Right renal pelvis (tissue), 4 donors: ENCODE measurements around the gene TASL. TPM values are rescaled to one million over a fixed set of nuclear protein-coding genes. Genes with fewer than 3 reads are reported as not detected.
"Not testable (repeated sequence)": the region's sequence is repeated elsewhere in the genome, so short reads cannot be mapped to it uniquely, and the experiment has no call there.

Experiments
- DNase-seq, 4 donors: peaks; one replicate each; pipeline ENCODE4 v3.0.0-alpha.2; 2013; ENCODE audit warnings: low read depth in 4 of 4, low spot score in 3 of 4, missing footprints in 1 of 4
- polyA plus RNA-seq, 4 donors: library from polyadenylated mRNA; unstranded; fragments of 120-200 nt; gene quantifications; one replicate each; pipeline ENCODE4 v1.2.1, GENCODE V29; 2013; ENCODE audit not compliant: insufficient read length in 4 of 4

TASL gene
- polyA plus RNA-seq, 4 donors, result 0.36 to 0.71 (median 0.42) TPM

DNA sequence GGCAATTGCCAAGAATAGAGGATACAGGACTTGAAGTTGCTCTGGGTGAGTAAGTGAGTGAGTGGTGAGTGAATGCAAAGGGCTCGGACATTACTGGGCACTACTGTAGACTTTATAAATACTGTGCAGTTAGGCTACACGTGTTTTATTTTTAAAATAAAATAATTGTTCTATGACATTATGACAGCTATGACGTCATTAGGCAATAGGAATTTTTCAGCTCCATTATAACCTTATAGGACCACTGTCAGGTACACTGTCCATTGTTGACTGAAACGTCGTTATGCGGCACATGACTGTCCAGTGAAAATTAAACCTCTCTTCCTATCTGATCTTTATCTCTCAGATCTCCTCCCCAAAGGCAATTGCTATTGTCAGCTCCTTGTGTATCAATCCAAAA is 5.1 kb upstream of the TASL start:
- DNase-seq, result no peak

DNA sequence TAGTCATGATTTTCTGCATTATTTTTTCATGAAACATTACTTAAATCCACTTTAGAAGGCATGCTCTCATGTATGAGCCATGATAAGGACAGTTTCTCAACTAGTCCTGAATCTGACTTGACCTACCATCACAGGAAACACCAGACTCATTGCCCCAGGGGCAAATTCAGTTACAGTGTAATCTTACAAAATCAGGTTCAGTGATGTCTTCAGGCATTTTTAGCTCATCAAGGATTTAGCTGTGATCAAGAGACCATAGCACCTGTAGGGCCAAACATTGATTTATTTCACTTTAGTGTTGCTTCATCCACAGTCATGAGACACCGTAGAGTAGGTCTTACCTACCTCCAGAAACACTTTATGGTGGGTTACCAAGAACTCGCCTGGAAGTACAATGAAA is 3.1 kb upstream of the TASL start:
- no peak for DNase-seq

- no peak for DNase-seq
Observed at GRCh38 chrX:30576881-30577280, 685 bp downstream of the TASL start.

DNA sequence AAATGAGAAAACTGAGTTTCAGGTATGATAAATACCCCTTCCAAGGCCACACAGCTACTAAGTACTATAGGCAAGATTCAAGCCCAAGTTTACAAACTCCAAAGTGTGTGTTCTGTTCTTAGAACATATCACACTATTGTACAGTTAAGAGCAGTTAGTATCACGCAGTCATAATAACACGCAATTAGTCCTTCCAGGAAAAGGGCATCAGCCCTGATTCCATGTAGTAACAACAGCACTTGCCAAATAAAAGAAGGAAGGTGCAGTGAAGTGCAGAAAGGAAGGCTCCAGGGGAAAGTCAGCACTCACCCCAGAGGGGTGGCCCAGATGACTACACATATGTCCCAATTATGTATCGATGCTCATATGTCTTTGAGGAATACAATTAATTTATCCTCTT is 4.4 kb downstream of the TASL start:
- DNase-seq, result no peak

DNA sequence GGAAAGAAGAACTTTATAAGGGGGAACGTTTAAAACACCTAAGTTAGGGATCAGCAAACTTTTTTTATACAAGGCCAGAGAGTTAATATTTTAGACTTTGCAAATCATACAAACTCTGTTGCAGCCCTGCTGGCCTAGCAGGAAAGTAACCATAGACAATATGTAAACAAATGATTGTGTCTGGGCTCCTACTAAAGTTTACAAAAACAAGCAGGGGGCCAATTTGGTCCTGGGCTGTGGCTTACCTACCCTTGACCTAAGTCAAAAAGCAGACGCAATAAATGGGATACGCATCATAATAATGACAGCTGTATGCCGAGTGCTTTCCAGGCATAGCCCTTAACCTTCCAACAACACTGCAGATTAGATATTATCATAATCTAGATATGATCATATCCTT is 4.9 kb downstream of the TASL start:
- DNase-seq, result no peak

GRCh38 chrX:30572004-30572403 is 5.6 kb downstream of the TASL start:
- DNase-seq, result no peak

DNA sequence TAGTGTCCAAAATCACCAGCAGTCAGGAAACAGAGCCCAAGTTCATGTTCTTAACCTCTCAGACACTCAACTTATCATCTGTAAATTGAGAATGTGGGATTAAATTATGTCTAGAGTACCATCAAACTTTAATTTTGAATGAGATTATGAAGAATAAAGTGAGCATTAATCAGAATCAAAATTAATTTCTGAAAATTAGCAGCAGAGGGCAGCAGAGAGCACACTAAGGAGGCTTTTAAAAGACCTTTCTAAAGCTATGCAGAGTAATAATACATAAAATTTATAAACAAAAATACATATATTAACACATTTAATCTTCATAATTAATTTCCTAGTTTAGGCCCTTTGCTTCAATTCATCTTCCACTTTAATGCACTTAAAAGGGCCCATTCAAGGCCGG is 7.1 kb downstream of the TASL start:
- peak in 1 of 4 donors; percentile 3 for DNase-seq

- no peak for DNase-seq
Observed at GRCh38 chrX:30568136-30568535, 9.4 kb downstream of the TASL start.

GRCh38 chrX:30563070-30563469 is 14.5 kb downstream of the TASL start:
- not testable (repeated sequence) for DNase-seq

- no peak for DNase-seq
Observed at GRCh38 chrX:30561191-30561590, 16.4 kb downstream of the TASL start.

GRCh38 chrX:30538271-30538670 is 39.3 kb downstream of the TASL start:
- DNase-seq, result no peak

GRCh38 chrX:30533835-30534234 is 43.7 kb downstream of the TASL start:
- DNase-seq, result no peak

GRCh38 chrX:30533266-30533665 is 44.3 kb downstream of the TASL start:
- no peak for DNase-seq

- no peak for DNase-seq
Observed at GRCh38 chrX:30530606-30531005, 47.0 kb downstream of the TASL start.

DNA sequence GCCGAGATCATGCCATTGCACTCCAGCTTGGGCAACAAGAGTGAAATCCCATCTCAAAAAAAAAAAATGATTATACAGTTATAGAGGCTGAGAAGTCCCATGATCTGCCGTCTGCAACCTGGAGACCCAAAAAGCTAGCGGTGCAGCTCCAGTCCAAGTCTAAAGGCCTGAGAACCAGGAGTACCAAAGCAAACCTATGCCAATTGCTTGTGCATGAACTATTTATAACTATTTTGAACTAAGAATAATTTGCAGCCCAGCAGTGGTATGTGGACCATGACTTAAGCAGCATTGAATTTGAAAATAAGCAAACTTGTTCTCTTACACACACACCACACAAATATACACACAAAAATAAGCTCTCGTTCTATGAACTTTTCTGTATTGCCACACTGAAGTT is 51.8 kb downstream of the TASL start:
- DNase-seq, result no peak

DNA sequence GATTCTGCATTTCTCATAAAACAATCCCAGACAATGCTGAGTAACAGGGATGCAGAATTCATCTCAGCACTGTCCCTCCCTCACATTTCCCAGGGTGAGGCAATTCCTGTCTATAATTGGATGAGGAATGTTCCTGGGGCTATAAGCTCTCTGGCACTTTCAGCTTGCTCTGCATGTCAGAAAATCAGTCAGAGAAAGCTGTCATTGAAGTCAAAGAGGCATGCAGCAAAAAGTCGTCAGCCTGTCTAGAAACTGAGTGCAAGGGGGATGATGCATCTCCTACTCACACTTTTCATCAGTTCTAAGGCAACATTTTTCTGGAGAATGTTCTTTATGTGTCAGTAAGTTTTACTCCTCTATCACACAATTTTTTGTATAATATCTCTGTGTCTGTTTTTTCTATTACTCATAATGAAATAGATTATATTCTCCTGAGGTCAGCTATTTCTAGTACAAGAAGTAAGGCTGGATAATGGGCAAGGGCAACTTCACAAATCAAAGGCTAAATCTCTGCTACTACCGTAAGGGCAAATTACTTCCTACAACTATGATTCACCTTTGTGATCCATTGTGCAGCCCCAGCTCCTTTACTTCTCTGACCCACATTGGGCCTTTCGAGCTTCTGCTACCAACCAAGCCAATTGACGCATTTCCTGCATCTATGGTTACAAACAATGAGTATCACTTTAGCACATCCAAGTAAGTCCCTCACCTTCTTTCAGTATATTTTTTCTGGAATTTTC is 56.0 kb downstream of the TASL start:
- no peak for DNase-seq

GRCh38 chrX:30513284-30513683 is 64.3 kb downstream of the TASL start:
- DNase-seq, result no peak

Other genes starting within 250 kb of the TASL start
- gene GK, start 75.7 kb upstream of the TASL start, polyA plus RNA-seq, result 100 to 1,000 TPM in 3 of 4 donors, 10 to 100 TPM in 1; 97.8 to 129 (median 103) TPM